Keratinocyte (primary cell): ENCODE data around the gene RABGAP1. TPM values are rescaled to one million over a fixed set of nuclear protein-coding genes. Genes with fewer than 3 reads are reported as not detected.

Experiments
- DNase-seq: peaks from one replicate; pipeline ENCODE4 v3.0.0-alpha.2; 2011; ENCODE audit warnings: low read depth, missing footprints, low spot score
- FAIRE-seq: peaks from 2 replicates; lab custom pipeline; 2011; peaks lifted over from hg19 to GRCh38; lab: Jason Lieb, UNC
- H2AFZ ChIP-seq: 2 replicates; pipeline ENCODE4 v1.6.0; 2012; ENCODE audit warnings: low read length, control low read depth, inconsistent platforms; ENCODE audit not compliant: control insufficient read depth
- H3K27ac ChIP-seq: 2 replicates; pipeline ENCODE4 v1.5.1; 2011; ENCODE audit warnings: low read length; ENCODE audit not compliant: control insufficient read depth, insufficient read depth
- H3K27me3 ChIP-seq: 3 replicates; pipeline ENCODE4 v1.6.0; 2011; ENCODE audit warnings: low read length; ENCODE audit not compliant: control insufficient read depth, insufficient read depth; ENCODE audit errors: extremely low read depth
- H3K36me3 ChIP-seq, 2 experiments: 2 replicates in 1 of 2; 3 replicates in 1 of 2; pipeline ENCODE4 v1.5.1; 2011; ENCODE audit warnings: low read length in 2 of 2, mild to moderate bottlenecking in 1 of 2; ENCODE audit not compliant: control insufficient read depth in 2 of 2, insufficient read depth in 2 of 2; ENCODE audit errors: extremely low read depth in 1 of 2
- H3K4me1 ChIP-seq: 3 replicates; pipeline ENCODE4 v1.5.1; 2011; ENCODE audit warnings: low read length; ENCODE audit not compliant: control insufficient read depth, insufficient read depth; ENCODE audit errors: extremely low read depth
- H3K4me2 ChIP-seq: 3 replicates; pipeline ENCODE4 v1.6.0; 2011; ENCODE audit warnings: low read depth, low read length; ENCODE audit not compliant: control insufficient read depth, insufficient read depth; ENCODE audit errors: extremely low read depth
- H3K4me3 ChIP-seq, 3 experiments: fragments of 200-600 bp in 1 of 3; sonication (generic) in 1 of 3; 2 replicates in 2 of 3; 3 replicates in 1 of 3; pipeline ENCODE4 v1.5.1; 2011 to 2016; ENCODE audit warnings: low read length in 3 of 3, mild to moderate bottlenecking in 3 of 3, control low read depth in 2 of 3, inconsistent platforms in 1 of 3, low read depth in 1 of 3, mixed read lengths in 1 of 3, mixed run types in 1 of 3, moderate library complexity in 1 of 3; ENCODE audit not compliant: control insufficient read depth in 2 of 3, insufficient read depth in 2 of 3; ENCODE audit errors: extremely low read depth in 1 of 3
- H3K79me2 ChIP-seq: 2 replicates; pipeline ENCODE4 v1.6.0; 2012; ENCODE audit warnings: low read length; ENCODE audit not compliant: control insufficient read depth, insufficient read depth
- H3K9ac ChIP-seq: 3 replicates; pipeline ENCODE4 v1.6.0; 2011; ENCODE audit warnings: low read length; ENCODE audit not compliant: control insufficient read depth, insufficient read depth; ENCODE audit errors: extremely low read depth
- H3K9me1 ChIP-seq: 3 replicates; pipeline ENCODE4 v1.6.0; 2011; ENCODE audit warnings: low read length; ENCODE audit not compliant: control insufficient read depth, insufficient read depth; ENCODE audit errors: extremely low read depth
- H3K9me3 ChIP-seq: 2 replicates; pipeline ENCODE4 v1.5.1; 2012; ENCODE audit warnings: low read depth, low read length; ENCODE audit not compliant: control insufficient read depth
- H4K20me1 ChIP-seq: 3 replicates; pipeline ENCODE4 v1.6.0; 2011; ENCODE audit warnings: low read length; ENCODE audit not compliant: control insufficient read depth, insufficient read depth; ENCODE audit errors: extremely low read depth
- CTCF ChIP-seq, 3 experiments: IDR thresholded peaks in 1 of 3; conservative IDR thresholded peaks in 1 of 3; optimal IDR thresholded peaks in 1 of 3; 2 replicates in 2 of 3; 3 replicates in 1 of 3; pipeline versions ENCODE3 to v1.5.1; 2011; ENCODE audit warnings: low read length in 3 of 3, mild to moderate bottlenecking in 3 of 3, moderate library complexity in 2 of 3, control low read depth in 1 of 3, inconsistent platforms in 1 of 3; ENCODE audit not compliant: insufficient read depth in 2 of 3; ENCODE audit errors: extremely low read depth in 1 of 3
- EZH2 ChIP-seq: IDR thresholded peaks from one replicate; pipeline ENCODE4 v1.6.1; 2012; ENCODE audit warnings: inconsistent platforms, mild to moderate bottlenecking, low read length, moderate library complexity
- dilution Hi-C: fragments of 300-500 bp; cut with MboI; formaldehyde crosslinking; loops from one replicate; pipeline ENCODE4 v1.7.0; 2020; ENCODE audit warnings: low sequenced_read_pairs; ENCODE audit not compliant: extremely low pct_ligation_motif_present
- polyA plus RNA-seq, 5 experiments: library from polyadenylated mRNA; depleted of rRNA in 3 of 5; stranded (reverse) in 3 of 5; stranded (forward) in 1 of 5; unstranded in 1 of 5; fragments of >200 nt; gene quantifications; 1 replicate in 1 of 5; 2 replicates in 3 of 5; 3 replicates in 1 of 5; pipeline versions ENCODE4 v1.2.1 to v1.2.3, GENCODE V29; 2011 to 2012; ENCODE audit warnings: missing spikeins in 2 of 5, low read depth in 1 of 5, low replicate concordance in 1 of 5

RABGAP1 gene
- polyA plus RNA-seq, 1 donor (not counting 4 experiments of a cell fraction or from before 2014, with no cell fraction given) = 40.6 TPM

GRCh38 chr9:123085916-123086315 is 145.1 kb downstream of the RABGAP1 start:
- no peak overlapping the region for H3K9ac ChIP-seq
- DNase-seq (no peak), FAIRE-seq (no peak)
- no peak overlapping the region for H2AFZ ChIP-seq
- no peak overlapping the region for H3K4me2 ChIP-seq
- H3K4me1 ChIP-seq = no peaks in the 10 kb centered on the region
- TF ChIP-seq EZH2 (no peak), CTCF (optimal IDR thresholded peaks at IDR 0.05 in 1 of 3, IDR thresholded peaks at IDR 0.05 in 1 of 3, conservative IDR thresholded peaks at IDR 0.05 in 1 of 3; ENCODE audit: extremely low read depth in 1 of 3, insufficient read depth in 2 of 3, low read length in 3 of 3) (no peak)
- dilution Hi-C loops = no loop called here
- H3K27me3 ChIP-seq = no peaks in the 10 kb centered on the region
- H3K36me3 ChIP-seq = peaks cover 14 to 19% of the 10 kb centered on the region in 2 experiments
- H3K4me3 ChIP-seq = no peak overlapping the region
- no peaks in the 10 kb centered on the region for H4K20me1 ChIP-seq
- no peak overlapping the region for H3K27ac ChIP-seq
- no peaks in the 10 kb centered on the region for H3K9me3 ChIP-seq
- no peaks in the 10 kb centered on the region for H3K9me1 ChIP-seq
- H3K79me2 ChIP-seq = no peaks in the 10 kb centered on the region

GRCh38 chr9:123087359-123087888 is 146.6 kb downstream of the RABGAP1 start:
- no peaks in the 10 kb centered on the region for H4K20me1 ChIP-seq
- no peak overlapping the region for H3K4me2 ChIP-seq
- no peak overlapping the region for H2AFZ ChIP-seq
- H3K27me3 ChIP-seq = no peaks in the 10 kb centered on the region
- H3K79me2 ChIP-seq = no peaks in the 10 kb centered on the region
- no peaks in the 10 kb centered on the region for H3K9me3 ChIP-seq
- H3K9me1 ChIP-seq = no peaks in the 10 kb centered on the region
- no peak overlapping the region for H3K9ac ChIP-seq
- no peak for TF ChIP-seq CTCF (optimal IDR thresholded peaks at IDR 0.05 in 1 of 3, IDR thresholded peaks at IDR 0.05 in 1 of 3, conservative IDR thresholded peaks at IDR 0.05 in 1 of 3; ENCODE audit: extremely low read depth in 1 of 3, insufficient read depth in 2 of 3, low read length in 3 of 3)
- no peak for TF ChIP-seq EZH2
- dilution Hi-C loops = no loop called here
- H3K27ac ChIP-seq = no peak overlapping the region
- FAIRE-seq (no peak), DNase-seq (no peak)
- no peak overlapping the region for H3K4me3 ChIP-seq
- H3K4me1 ChIP-seq = no peaks in the 10 kb centered on the region
- peaks cover 12 to 15% of the 10 kb centered on the region in 2 experiments for H3K36me3 ChIP-seq
